Ectodermal cell (in vitro differentiated cells): Measurements from ENCODE around the gene CUX1.

Experiments
- H3K27ac ChIP-seq: 2 replicates; pipeline ENCODE4 v1.7.0; 2013; ENCODE audit warnings: mild to moderate bottlenecking, low read depth, low read length; ENCODE audit not compliant: insufficient read depth, poor library complexity, severe bottlenecking
- H3K27me3 ChIP-seq: 2 replicates; pipeline ENCODE4 v1.7.0; 2013; ENCODE audit warnings: mild to moderate bottlenecking, low read length; ENCODE audit not compliant: insufficient read depth, control insufficient read depth, poor library complexity, severe bottlenecking
- H3K36me3 ChIP-seq: one replicate; pipeline ENCODE4 v1.7.0; 2013; ENCODE audit warnings: low read length; ENCODE audit not compliant: control insufficient read depth, insufficient read depth
- H3K4me1 ChIP-seq: one replicate; pipeline ENCODE4 v1.7.0; 2013; ENCODE audit warnings: low read length; ENCODE audit not compliant: control insufficient read depth, insufficient read depth
- H3K4me3 ChIP-seq: 2 replicates; pipeline ENCODE4 v1.7.0; 2013; ENCODE audit warnings: low read depth, low read length, control low read depth; ENCODE audit not compliant: insufficient read depth
- H3K9me3 ChIP-seq: 2 replicates; pipeline ENCODE4 v1.7.0; 2013; ENCODE audit warnings: mild to moderate bottlenecking, low read length, moderate library complexity; ENCODE audit not compliant: control insufficient read depth
- WGBS, 2 experiments: methylation state at CpG; one replicate each; pipeline ENCODE4 v1.1.7; 2013; ENCODE audit warnings: missing lambda C conversion rate in 2 of 2; 5-methylcytosine and 5-hydroxymethylcytosine counted together

The CUX1 gene

DNA sequence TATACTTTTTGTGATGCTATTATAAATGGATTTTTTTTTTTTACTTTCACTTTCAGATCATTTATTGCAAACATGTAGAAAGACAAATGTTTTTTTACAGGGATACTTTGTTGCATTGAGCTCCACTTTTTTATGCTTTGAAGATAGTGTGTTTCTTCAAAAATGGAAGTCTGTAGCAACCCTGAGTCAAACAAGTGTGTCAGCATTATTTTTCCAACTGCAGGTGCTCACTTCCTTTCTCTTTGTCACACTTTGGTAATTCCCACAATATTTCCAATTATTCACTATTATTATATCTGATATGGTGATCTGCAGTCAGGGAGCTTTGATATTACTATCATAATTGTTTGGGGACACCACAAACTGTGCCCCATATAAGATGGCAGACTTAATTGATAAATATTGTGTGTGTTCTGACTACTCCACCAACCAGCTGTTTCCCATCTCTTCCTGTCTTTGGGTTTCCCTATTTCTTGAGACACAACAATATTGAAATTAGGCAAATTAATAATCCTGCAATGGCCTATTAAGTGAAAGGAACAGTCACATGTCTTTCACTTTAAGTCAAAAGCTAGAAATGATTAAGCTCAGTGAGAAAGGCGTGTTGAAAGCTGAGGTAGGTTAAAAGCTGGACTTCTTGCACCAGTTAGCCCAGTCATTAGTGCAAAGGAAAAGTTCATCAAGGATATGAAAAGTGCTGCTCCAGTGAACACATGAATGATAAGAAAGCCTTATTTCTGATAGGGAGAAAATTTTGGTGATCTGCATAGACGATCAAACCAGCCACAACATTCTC lies 238.0 kb downstream of the CUX1 start:
- Histone ChIP-seq H3K36me3 (peaks cover 3% of the 10 kb centered on the region), H3K27ac (no peak overlapping the region), H3K27me3 (no peaks in the 10 kb centered on the region), H3K4me3 (no peak overlapping the region), H3K4me1 (no peaks in the 10 kb centered on the region), H3K9me3 (no peaks in the 10 kb centered on the region)
- 96 to 98% methylated on average over 2 of the region's 2 CpGs for WGBS, 2 experiments

DNA sequence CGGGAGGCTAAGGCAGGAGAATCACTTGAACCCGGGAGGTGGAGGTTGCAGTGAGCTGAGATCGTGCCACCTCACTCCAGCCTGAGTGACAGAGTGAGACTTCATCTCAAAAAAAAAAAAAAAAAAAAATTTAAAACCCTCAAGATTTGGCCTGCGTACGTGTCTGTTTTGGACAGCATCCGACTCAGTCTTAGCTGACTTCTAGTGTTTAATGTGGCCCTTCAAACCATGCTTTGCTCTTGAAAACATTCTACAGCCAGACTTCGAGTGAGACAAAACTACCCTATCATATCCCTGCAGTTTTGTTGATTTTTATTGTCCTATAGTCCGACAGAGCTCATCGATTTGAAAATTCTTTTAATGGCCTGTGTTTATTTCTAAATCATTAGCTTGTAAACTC lies 242.1 kb downstream of the CUX1 start:
- peaks cover 10% of the 10 kb centered on the region for H3K4me1 ChIP-seq
- H3K9me3 ChIP-seq, result no peaks in the 10 kb centered on the region
- no peak overlapping the region for H3K27ac ChIP-seq
- no peaks in the 10 kb centered on the region for H3K36me3 ChIP-seq
- H3K27me3 ChIP-seq, result no peaks in the 10 kb centered on the region
- no peak overlapping the region for H3K4me3 ChIP-seq
- 93 to 96% methylated on average over 9 of the region's 9 CpGs for WGBS, 2 experiments

DNA sequence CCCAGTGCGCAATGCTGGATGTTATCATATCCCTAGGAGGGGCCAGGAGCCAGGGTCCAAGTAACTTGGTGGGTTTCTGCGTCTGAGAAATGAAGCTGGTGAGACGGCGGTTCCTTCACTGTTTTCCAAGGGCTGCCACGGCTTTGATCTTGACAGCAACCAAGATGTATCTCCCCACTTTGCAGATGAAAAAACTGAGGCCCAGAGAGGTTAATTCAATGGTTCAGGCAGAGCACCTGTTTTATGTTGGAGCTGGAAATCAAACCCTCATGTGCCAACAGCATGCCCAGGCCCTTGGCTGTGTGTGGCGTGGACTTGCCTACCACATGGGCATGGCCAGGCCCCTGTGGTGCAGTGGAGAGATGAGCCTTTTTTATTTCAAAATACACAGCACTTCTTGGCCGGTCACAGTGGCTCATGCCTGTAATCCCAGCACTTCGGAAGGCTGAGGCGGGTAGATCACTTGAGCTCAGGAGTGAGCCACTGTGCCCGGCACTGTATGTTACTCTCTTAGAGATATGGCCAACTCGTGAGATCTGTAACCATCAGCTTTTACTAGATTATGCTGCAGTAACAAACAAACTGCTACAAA lies 244.0 kb downstream of the CUX1 start:
- Histone ChIP-seq H3K27ac (no peak overlapping the region), H3K4me1 (peaks cover 14% of the 10 kb centered on the region), H3K4me3 (no peak overlapping the region), H3K36me3 (no peaks in the 10 kb centered on the region), H3K27me3 (no peaks in the 10 kb centered on the region), H3K9me3 (no peaks in the 10 kb centered on the region)
- 87 to 94% methylated on average over 10 to 11 of the region's 11 CpGs for WGBS, 2 experiments

DNA sequence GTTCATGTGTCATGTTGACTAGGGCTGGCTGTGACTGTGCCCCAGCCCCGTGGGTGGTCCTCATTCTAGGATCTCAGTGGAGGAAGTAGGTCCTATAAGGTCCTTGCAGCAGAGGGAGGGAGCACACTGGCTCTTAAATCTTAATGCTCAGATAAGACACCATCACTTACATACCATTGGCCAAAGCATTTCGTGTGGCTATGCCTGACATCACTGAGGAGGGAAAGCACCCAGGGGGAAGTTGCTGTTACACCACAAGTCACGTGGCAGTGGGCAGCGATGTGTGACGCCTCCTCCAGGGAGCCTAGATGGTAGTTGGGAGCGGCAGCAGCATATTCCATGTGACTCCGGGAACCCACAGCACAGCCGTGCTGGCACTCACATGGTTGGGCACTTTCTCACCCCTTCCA lies 244.6 kb downstream of the CUX1 start:
- Histone ChIP-seq H3K36me3 (no peaks in the 10 kb centered on the region), H3K4me3 (no peak overlapping the region), H3K4me1 (peaks cover 14% of the 10 kb centered on the region), H3K27me3 (no peaks in the 10 kb centered on the region), H3K27ac (no peak overlapping the region), H3K9me3 (no peaks in the 10 kb centered on the region)
- 90 to 91% methylated on average over 8 of the region's 8 CpGs for WGBS, 2 experiments

DNA sequence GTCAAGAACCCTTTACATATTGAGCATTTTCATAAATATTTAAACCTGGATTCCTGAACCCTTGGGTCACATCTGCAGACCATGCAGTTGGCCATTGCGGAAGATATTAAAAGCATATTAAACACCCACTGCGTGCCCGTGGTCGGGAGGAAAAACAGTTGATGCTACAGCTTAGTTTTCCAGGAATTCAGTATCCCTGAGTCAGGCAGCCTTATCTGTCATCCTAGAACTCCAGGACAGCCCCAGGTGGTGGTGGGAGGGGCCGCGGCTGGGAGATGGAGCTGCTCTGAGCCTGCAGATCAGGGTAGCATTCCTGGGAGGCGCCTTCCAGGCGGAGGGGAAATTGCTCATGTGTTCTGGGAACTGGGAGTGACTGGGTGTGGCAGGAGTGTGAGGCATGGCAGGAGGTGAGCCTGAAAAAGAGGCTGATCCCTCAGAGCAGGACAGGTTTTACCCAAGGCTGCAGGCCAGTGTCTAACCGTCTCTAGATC lies 246.3 kb downstream of the CUX1 start:
- Histone ChIP-seq H3K9me3 (no peaks in the 10 kb centered on the region), H3K27ac (no peak overlapping the region), H3K36me3 (no peaks in the 10 kb centered on the region), H3K27me3 (no peaks in the 10 kb centered on the region), H3K4me3 (no peak overlapping the region), H3K4me1 (peaks cover 14% of the 10 kb centered on the region)
- WGBS, 2 experiments, result 53% methylated on average over 9 of the region's 9 CpGs

DNA sequence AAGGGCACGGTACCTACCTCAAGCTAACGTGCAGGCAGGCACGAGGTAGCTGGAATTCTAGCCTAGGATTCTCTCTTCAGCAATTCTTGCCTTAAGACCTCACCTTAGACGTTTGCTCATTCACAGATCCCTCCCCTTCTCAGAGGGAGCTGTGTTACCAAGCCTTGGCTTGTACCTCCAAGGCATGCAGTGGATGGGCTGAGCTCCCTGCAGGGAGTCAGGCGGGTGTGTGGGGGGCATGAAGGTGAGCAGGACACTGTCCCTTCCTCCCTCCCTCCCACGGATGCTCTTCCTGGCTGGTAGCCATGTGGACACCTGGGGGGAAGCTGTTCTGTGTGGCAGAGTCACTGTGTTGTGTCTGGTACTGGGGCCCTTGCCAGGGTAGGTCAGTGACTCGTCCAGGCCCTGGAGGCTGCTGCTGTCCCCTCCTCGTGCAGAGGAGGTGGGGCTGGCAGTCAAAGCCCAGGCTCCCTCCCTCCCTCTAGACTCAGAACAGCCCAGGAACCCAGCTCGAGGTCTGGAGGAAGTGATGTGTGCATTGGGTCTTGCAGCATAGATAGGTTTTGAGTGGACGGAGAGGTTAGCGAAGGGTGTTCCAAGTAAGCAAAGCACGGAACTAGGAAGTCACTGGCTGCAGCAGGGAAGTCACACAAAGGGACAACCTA lies 247.1 kb downstream of the CUX1 start:
- Histone ChIP-seq H3K36me3 (no peaks in the 10 kb centered on the region), H3K4me3 (no peak overlapping the region), H3K27me3 (no peaks in the 10 kb centered on the region), H3K4me1 (peaks cover 16% of the 10 kb centered on the region), H3K9me3 (no peaks in the 10 kb centered on the region), H3K27ac (no peak overlapping the region)
- WGBS, 2 experiments, result 55% methylated on average over 12 of the region's 12 CpGs

DNA sequence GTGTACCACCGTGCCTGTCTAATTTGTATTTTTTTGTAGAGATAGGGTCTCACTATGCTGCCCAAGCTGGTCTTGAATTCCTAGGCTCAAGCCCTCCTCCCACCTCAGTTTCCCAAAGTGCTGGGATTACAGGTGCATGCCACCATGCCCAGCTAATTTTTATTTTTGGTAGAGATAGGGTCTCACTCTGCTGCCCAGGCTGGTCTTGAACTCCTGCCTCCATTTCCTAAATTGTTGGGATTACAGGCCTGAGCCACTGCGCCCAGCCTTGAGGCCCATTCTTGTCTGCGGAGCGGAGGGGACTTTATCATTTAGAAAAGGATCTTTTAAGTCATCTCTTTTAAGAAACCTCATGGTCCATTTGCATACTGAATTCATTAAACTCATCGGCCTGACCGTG lies 247.8 kb downstream of the CUX1 start:
- Histone ChIP-seq H3K9me3 (no peaks in the 10 kb centered on the region), H3K4me1 (peaks cover 21% of the 10 kb centered on the region), H3K36me3 (no peaks in the 10 kb centered on the region), H3K27ac (no peak overlapping the region), H3K4me3 (no peak overlapping the region), H3K27me3 (no peaks in the 10 kb centered on the region)
- 92 to 96% methylated on average over 6 of the region's 6 CpGs for WGBS, 2 experiments

DNA sequence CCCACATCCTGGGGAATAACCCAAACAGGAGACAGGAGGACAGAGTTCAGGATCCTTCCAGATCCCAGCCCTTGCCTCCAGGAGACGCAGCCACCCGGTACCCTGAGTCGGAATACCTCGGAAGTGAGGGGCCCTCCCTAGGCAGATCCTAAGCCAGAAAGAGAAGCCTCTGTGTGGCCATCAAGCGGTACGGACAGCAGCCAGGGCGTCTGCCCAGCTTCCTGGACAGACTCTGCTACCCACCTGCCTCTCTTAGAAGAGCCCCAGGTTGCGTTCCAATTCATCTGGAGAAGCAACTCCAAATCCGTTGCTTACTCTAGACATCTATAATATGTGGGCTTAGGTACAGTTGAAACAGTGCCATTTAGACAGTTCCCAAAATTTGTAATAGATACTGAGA lies 249.1 kb downstream of the CUX1 start:
- 92 to 94% methylated on average over 9 of the region's 9 CpGs for WGBS, 2 experiments
- Histone ChIP-seq H3K4me3 (no peak overlapping the region), H3K4me1 (peaks cover 21% of the 10 kb centered on the region), H3K9me3 (no peaks in the 10 kb centered on the region), H3K36me3 (peaks cover 6% of the 10 kb centered on the region), H3K27ac (no peak overlapping the region), H3K27me3 (no peaks in the 10 kb centered on the region)

DNA sequence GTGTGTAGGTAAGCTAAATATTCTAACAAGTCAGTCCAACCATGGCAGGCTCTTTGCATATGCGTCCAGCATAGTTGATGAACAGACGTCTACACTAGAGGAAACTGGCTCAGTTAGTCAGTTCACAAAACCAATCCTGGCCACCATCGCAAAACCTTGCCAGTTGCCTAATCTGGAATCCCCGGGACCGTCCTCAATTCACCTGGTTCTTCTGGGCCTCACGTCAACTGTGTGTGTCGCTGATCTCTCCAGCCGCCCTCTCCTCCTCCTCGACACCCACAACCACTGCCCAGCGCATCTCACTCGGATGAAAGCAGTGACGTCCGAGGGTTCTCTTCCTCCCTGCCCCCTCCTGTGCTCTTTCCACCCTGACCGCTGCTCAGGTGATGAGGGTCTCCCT lies 251.4 kb downstream of the CUX1 start:
- H3K4me3 ChIP-seq, result no peak overlapping the region
- no peak overlapping the region for H3K27ac ChIP-seq
- H3K4me1 ChIP-seq, result peaks cover 17% of the 10 kb centered on the region
- H3K9me3 ChIP-seq, result no peaks in the 10 kb centered on the region
- 87 to 89% methylated on average over 14 of the region's 14 CpGs for WGBS, 2 experiments
- peaks cover 9% of the 10 kb centered on the region for H3K36me3 ChIP-seq
- no peaks in the 10 kb centered on the region for H3K27me3 ChIP-seq

DNA sequence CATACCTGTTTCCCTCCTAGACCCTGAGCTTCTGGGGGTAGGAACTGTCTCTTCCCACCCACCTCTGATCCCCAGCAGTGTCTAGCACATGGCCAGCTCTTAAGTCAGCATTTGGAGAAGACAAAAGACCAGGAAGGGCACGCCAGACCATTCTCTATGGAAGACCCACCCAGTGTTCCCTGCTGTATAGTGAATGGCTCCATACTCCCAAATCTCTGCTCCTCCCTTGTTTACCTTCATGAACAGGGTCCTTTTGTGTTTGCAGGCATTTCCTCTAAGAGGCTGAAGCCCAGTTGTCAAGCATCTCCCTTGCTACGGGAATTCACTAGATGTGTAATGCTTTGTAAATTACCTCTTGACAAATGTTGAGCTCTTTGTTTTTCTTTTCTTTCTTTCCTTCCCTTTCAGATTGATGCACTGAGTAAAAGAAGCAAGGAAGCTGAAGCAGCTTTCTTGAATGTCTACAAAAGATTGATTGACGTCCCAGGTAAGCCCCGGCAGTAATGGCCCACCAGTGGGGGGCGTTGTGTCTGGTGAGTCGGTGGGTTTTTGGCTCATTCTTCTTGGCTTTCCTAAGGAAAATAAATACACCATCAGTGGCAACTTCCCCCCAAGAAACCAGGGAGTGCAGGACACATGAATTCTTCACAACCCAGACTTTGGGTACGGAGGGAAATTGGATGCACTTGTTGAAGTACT lies 252.7 kb downstream of the CUX1 start:
- no peak overlapping the region for H3K27ac ChIP-seq
- no peak overlapping the region for H3K4me3 ChIP-seq
- H3K9me3 ChIP-seq, result no peaks in the 10 kb centered on the region
- 69 to 72% methylated on average over 7 of the region's 7 CpGs for WGBS, 2 experiments
- H3K27me3 ChIP-seq, result no peaks in the 10 kb centered on the region
- H3K36me3 ChIP-seq, result peaks cover 13% of the 10 kb centered on the region
- H3K4me1 ChIP-seq, result peaks cover 7% of the 10 kb centered on the region
